Measurements from ENCODE around the gene CSNK2B.

- TF ChIP-seq CTCF (IDR thresholded peaks at IDR 0.05) (no peak), POLR2AphosphoS5 (IDR thresholded peaks at IDR 0.05; ENCODE audit: low read depth, low read length) (no peak), REST (IDR thresholded peaks at IDR 0.05; ENCODE audit: insufficient read depth in 1 of 2, low read depth in 2 of 2, low read length in 1 of 2) (no peak), SIN3A (IDR thresholded peaks at IDR 0.05; ENCODE audit: borderline replicate concordance, insufficient read depth, low read depth, low read length) (no peak)
These were observed 22.9 kb upstream of the CSNK2B start for GRCh38 chr6:31642798-31643570.

All from Panc1 (cell line).